Renal cortical epithelial cell (primary cell): ENCODE measurements around the gene NFIA. TPM values are rescaled to one million over a fixed set of nuclear protein-coding genes. Genes with fewer than 3 reads are reported as not detected.

ENCODE experiments used
- DNase-seq: peaks from one replicate; pipeline ENCODE4 v3.0.0-alpha.2; 2011; ENCODE audit warnings: low read depth
- total RNA-seq: library from RNA; depleted of rRNA; stranded (reverse); fragments of >200 nt; gene quantifications from 2 replicates; pipeline ENCODE4 v1.2.3, GENCODE V29; 2014

Gene NFIA
- total RNA-seq, 1 donor from 2014 or later = 8.2 TPM

GRCh38 chr1:61215119-61215518, 132.8 kb downstream of the NFIA start:
- no peak for DNase-seq

- peak; percentile 89 for DNase-seq
Observed at GRCh38 chr1:61215676-61216289, 133.4 kb downstream of the NFIA start.

GRCh38 chr1:61220536-61220935, 138.2 kb downstream of the NFIA start:
- no peak for DNase-seq

GRCh38 chr1:61221642-61222041, 139.3 kb downstream of the NFIA start:
- no peak for DNase-seq

- no peak for DNase-seq
Observed at GRCh38 chr1:61222240-61222639, 139.9 kb downstream of the NFIA start.

- DNase-seq = peak; percentile 51
Observed at GRCh38 chr1:61223140-61223539, 140.8 kb downstream of the NFIA start.

GRCh38 chr1:61224609-61225008, 142.2 kb downstream of the NFIA start:
- DNase-seq = no peak

- DNase-seq = no peak
Observed at GRCh38 chr1:61225478-61225877, 143.1 kb downstream of the NFIA start.

- no peak for DNase-seq
Observed at GRCh38 chr1:61226791-61227567, 144.6 kb downstream of the NFIA start.

- peak; percentile 38 for DNase-seq
Observed at GRCh38 chr1:61227857-61228550, 145.6 kb downstream of the NFIA start.

GRCh38 chr1:61230523-61230922, 148.2 kb downstream of the NFIA start:
- peak; percentile 62 for DNase-seq

- no peak for DNase-seq
Observed at GRCh38 chr1:61231795-61232194, 149.4 kb downstream of the NFIA start.

- peak; percentile 90 for DNase-seq
Observed at GRCh38 chr1:61233121-61233660, 150.8 kb downstream of the NFIA start.

- DNase-seq = no peak
Observed at GRCh38 chr1:61234587-61234919, 152.2 kb downstream of the NFIA start.

- no peak for DNase-seq
Observed at GRCh38 chr1:61237147-61237546, 154.8 kb downstream of the NFIA start.

- DNase-seq = peak; percentile 78
Observed at GRCh38 chr1:61237659-61238358, 155.4 kb downstream of the NFIA start.

- DNase-seq = peak; percentile 66
Observed at GRCh38 chr1:61238359-61238665, 156.0 kb downstream of the NFIA start.

- DNase-seq = no peak
Observed at GRCh38 chr1:61240878-61241277, 158.5 kb downstream of the NFIA start.

- peak; percentile 52 for DNase-seq
Observed at GRCh38 chr1:61241411-61241838, 159.1 kb downstream of the NFIA start.

GRCh38 chr1:61241973-61242381, 159.6 kb downstream of the NFIA start:
- peak; percentile 18 for DNase-seq

- DNase-seq = peak; percentile 91
Observed at GRCh38 chr1:61244114-61244513, 161.8 kb downstream of the NFIA start.
